GM12801 (cell line): ENCODE measurements around the gene PRLR.

ENCODE experiments used
- TF ChIP-seq, protein P1 (sequence below): IDR thresholded peaks from one replicate; pipeline ENCODE4 v1.5.1; 2011; ENCODE audit warnings: control low read depth; ENCODE audit not compliant: insufficient read length; ENCODE audit errors: extremely low read depth

The PRLR gene

DNA sequence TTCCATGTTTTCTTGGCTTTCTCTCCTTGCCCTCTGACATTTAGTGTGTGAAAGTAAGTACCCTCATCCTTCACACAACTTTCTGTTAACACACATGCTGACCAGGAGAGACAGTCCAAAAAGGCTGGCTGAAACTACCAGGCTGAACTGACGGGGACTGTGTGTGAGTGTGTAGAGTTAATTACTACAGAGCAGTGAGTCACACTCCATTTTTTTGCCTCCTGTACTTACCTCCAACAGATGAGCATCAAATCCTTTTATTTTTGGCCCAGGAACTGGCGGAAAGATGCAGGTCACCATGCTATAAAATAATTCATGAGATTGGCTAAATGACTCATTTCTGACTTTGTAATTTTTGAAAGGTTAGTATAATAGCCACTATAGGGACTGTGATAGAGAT lies 162.3 kb downstream of the PRLR start:
- TF ChIP-seq, protein P1, sequence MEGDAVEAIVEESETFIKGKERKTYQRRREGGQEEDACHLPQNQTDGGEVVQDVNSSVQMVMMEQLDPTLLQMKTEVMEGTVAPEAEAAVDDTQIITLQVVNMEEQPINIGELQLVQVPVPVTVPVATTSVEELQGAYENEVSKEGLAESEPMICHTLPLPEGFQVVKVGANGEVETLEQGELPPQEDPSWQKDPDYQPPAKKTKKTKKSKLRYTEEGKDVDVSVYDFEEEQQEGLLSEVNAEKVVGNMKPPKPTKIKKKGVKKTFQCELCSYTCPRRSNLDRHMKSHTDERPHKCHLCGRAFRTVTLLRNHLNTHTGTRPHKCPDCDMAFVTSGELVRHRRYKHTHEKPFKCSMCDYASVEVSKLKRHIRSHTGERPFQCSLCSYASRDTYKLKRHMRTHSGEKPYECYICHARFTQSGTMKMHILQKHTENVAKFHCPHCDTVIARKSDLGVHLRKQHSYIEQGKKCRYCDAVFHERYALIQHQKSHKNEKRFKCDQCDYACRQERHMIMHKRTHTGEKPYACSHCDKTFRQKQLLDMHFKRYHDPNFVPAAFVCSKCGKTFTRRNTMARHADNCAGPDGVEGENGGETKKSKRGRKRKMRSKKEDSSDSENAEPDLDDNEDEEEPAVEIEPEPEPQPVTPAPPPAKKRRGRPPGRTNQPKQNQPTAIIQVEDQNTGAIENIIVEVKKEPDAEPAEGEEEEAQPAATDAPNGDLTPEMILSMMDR: no peak

GRCh38 chr5:35066260-35066795 lies 164.0 kb downstream of the PRLR start:
- TF ChIP-seq, protein P1: no peak

DNA sequence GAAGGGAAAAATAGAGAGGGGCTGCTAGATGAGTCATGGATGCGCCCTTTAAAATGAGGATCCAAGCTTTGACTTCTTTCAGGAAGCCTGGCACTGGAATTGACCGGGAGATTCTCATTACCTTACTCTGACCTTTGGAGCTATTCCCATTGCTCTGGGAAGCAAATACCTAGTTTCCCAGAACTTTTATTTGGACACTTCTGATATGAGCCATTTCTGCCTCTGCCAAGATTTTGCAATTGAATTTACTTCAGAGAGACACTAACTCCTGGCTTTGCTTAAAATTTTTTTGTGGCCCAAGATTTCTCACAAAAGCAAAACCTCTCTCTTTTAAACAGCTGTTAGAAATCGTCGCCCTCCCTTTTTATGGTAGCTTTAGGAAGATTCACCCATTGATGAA lies 166.9 kb downstream of the PRLR start:
- TF ChIP-seq, protein P1: no peak

DNA sequence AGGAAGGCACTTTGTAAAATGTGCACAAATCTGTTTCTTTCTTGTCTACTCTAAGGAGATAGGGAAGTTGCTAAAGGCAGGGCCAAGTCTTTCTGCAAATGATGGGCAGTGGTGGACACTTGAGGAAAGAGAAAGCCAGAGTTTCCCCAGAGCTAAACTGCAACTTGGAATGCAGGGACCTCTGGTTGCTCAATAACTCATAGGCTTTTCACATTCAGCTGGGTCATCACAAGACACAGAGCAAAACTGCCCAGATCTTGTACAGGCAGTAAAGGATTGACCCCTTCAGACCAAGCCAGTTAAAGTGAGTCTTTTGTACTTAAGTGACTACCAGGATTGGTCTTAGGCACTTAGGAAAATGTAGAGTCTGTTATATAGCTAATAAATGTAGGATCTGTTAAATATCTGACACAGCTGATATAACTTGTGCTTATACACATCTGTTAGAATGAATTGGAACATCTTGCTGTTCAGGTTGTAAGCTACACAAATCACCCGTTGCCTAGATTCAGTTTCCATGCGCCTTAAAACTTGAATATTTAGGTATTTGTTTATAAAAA lies 169.0 kb downstream of the PRLR start:
- TF ChIP-seq, protein P1: no peak

DNA sequence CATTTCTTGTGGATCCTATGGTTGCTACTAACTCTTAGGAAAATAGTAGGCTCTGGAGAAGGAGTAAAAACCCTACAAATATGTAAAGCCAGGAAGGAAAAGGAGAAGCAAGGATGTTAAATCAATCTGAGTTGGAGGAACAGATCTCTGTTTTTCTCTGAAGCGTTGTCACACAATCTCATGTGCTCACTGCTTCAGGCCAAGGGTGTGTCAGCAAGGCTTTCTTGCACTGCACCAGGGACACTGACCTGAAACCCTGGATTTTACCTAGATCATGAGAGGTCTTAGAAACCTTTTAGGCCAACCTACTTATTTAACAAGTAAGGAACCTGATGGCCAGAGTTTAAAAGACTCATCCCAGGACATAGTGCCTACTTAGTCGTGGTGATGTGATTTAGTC lies 170.1 kb downstream of the PRLR start:
- TF ChIP-seq, protein P1: no peak

GRCh38 chr5:35059251-35059650 lies 171.0 kb downstream of the PRLR start:
- TF ChIP-seq, protein P1: no peak

DNA sequence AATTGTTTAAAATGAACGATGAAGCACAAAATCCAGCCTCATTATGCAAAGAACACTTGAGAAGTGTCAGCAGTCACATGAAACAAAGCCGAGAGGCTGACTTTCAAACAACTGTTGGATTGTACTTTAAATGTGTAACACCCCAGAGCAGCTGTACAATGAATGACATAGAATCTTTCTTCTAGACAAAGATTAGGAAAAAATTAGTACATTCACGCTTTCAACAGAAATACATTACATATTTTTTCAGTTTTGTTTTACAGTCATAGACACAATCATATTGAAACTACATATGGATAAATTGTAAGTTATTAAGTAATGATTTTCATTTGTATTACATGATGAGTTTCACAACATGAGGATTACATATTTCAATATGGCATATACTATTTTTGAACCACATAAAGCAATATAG lies 171.9 kb downstream of the PRLR start:
- TF ChIP-seq, protein P1: no peak
